MV-4-11 (cell line): ENCODE data around the gene MYO15B.
A peak's percentile ranks its signal among the peaks of the same experiment; 100 is the strongest.

Experiments used
- DNase-seq: peaks from one replicate; lab custom pipeline; 2025; lab: John Stamatoyannopoulos, UW

MYO15B gene

GRCh38 chr17:75639771-75640555, 52.4 kb downstream of the MYO15B start:
- no peak for DNase-seq

- no peak for DNase-seq
These were observed 53.0 kb downstream of the MYO15B start for GRCh38 chr17:75640556-75641119.

GRCh38 chr17:75641343-75641742, 53.7 kb downstream of the MYO15B start:
- no peak for DNase-seq

GRCh38 chr17:75642182-75642783, 54.7 kb downstream of the MYO15B start:
- DNase-seq: peak; percentile 1

- DNase-seq: peak; percentile 6
These were observed 55.4 kb downstream of the MYO15B start for GRCh38 chr17:75642784-75643642.

GRCh38 chr17:75643643-75644017, 56.0 kb downstream of the MYO15B start:
- DNase-seq: no peak

GRCh38 chr17:75645501-75645888, 57.9 kb downstream of the MYO15B start:
- no peak for DNase-seq

GRCh38 chr17:75645889-75646637, 58.5 kb downstream of the MYO15B start:
- peak; percentile 87 for DNase-seq

GRCh38 chr17:75646638-75646992, 59.0 kb downstream of the MYO15B start:
- no peak for DNase-seq

GRCh38 chr17:75647061-75647460, 59.5 kb downstream of the MYO15B start:
- no peak for DNase-seq

- DNase-seq: no peak
These were observed 60.3 kb downstream of the MYO15B start for GRCh38 chr17:75647921-75648320.

- DNase-seq: no peak
These were observed 62.1 kb downstream of the MYO15B start for GRCh38 chr17:75649687-75650086.

GRCh38 chr17:75650874-75651273, 63.3 kb downstream of the MYO15B start:
- DNase-seq: no peak

- no peak for DNase-seq
These were observed 64.7 kb downstream of the MYO15B start for GRCh38 chr17:75652341-75652740.

GRCh38 chr17:75652934-75653549, 65.4 kb downstream of the MYO15B start:
- peak; percentile 47 for DNase-seq

GRCh38 chr17:75654176-75654575, 66.6 kb downstream of the MYO15B start:
- DNase-seq: no peak

GRCh38 chr17:75658237-75658636, 70.6 kb downstream of the MYO15B start:
- DNase-seq: no peak

- DNase-seq: no peak
These were observed 73.9 kb downstream of the MYO15B start for GRCh38 chr17:75661531-75661930.

GRCh38 chr17:75662511-75662910, 74.9 kb downstream of the MYO15B start:
- no peak for DNase-seq

- peak; percentile 17 for DNase-seq
These were observed 76.5 kb downstream of the MYO15B start for GRCh38 chr17:75664099-75664549.

- no peak for DNase-seq
These were observed 78.4 kb downstream of the MYO15B start for GRCh38 chr17:75665981-75666380.
